ENCODE results near the gene LY9.
A peak's percentile ranks its signal among the peaks of the same experiment; 100 is the strongest.

Gene LY9

GRCh38 chr1:160811147-160811546 lies 15.2 kb downstream of the LY9 start:
- no peak for DNase-seq (ENCODE audit: low read depth)
- H3K4me3 ChIP-seq (ENCODE audit: low read length): no peak overlapping the region
- no peak for TF ChIP-seq CTCF (IDR thresholded peaks at IDR 0.05; ENCODE audit: insufficient read depth, low read depth, low read length, missing control alignments)

GRCh38 chr1:160813215-160813614 lies 17.2 kb downstream of the LY9 start:
- no peak overlapping the region for H3K4me3 ChIP-seq (ENCODE audit: low read length)
- peak; percentile 93 for DNase-seq (ENCODE audit: low read depth)
- no peak for TF ChIP-seq CTCF (IDR thresholded peaks at IDR 0.05; ENCODE audit: insufficient read depth, low read depth, low read length, missing control alignments)

- no peak overlapping the region for H3K4me3 ChIP-seq (ENCODE audit: low read length)
- no peak for DNase-seq (ENCODE audit: low read depth)
- TF ChIP-seq CTCF (IDR thresholded peaks at IDR 0.05; ENCODE audit: insufficient read depth, low read depth, low read length, missing control alignments): no peak
These were observed 18.3 kb downstream of the LY9 start for GRCh38 chr1:160814316-160814715.

GRCh38 chr1:160814856-160815255 lies 18.9 kb downstream of the LY9 start:
- TF ChIP-seq CTCF (IDR thresholded peaks at IDR 0.05; ENCODE audit: insufficient read depth, low read depth, low read length, missing control alignments): no peak
- DNase-seq (ENCODE audit: low read depth): no peak
- no peak overlapping the region for H3K4me3 ChIP-seq (ENCODE audit: low read length)

GRCh38 chr1:160818207-160818937 lies 22.4 kb downstream of the LY9 start:
- TF ChIP-seq CTCF (IDR thresholded peaks at IDR 0.05; ENCODE audit: insufficient read depth, low read depth, low read length, missing control alignments): no peak
- no peak for DNase-seq (ENCODE audit: low read depth)
- no peak overlapping the region for H3K4me3 ChIP-seq (ENCODE audit: low read length)

GRCh38 chr1:160819186-160819585 lies 23.2 kb downstream of the LY9 start:
- no peak overlapping the region for H3K4me3 ChIP-seq (ENCODE audit: low read length)
- no peak for TF ChIP-seq CTCF (IDR thresholded peaks at IDR 0.05; ENCODE audit: insufficient read depth, low read depth, low read length, missing control alignments)
- no peak for DNase-seq (ENCODE audit: low read depth)

GRCh38 chr1:160821627-160822026 lies 25.7 kb downstream of the LY9 start:
- no peak for DNase-seq (ENCODE audit: low read depth)
- TF ChIP-seq CTCF (IDR thresholded peaks at IDR 0.05; ENCODE audit: insufficient read depth, low read depth, low read length, missing control alignments): peak; percentile 6

More at GRCh38 chr1:160821627-160822026, 25.7 kb downstream of the LY9 start:
- H3K4me3 ChIP-seq (ENCODE audit: low read length): no peak overlapping the region

All from epithelial cell of esophagus (primary cell).